Measurements from ENCODE around the gene SOBP. TPM values are rescaled to one million over a fixed set of nuclear protein-coding genes. Genes with fewer than 3 reads are reported as not detected.

The SOBP gene
- total RNA-seq, 1 donor from 2014 or later, result 24.0 TPM

DNA sequence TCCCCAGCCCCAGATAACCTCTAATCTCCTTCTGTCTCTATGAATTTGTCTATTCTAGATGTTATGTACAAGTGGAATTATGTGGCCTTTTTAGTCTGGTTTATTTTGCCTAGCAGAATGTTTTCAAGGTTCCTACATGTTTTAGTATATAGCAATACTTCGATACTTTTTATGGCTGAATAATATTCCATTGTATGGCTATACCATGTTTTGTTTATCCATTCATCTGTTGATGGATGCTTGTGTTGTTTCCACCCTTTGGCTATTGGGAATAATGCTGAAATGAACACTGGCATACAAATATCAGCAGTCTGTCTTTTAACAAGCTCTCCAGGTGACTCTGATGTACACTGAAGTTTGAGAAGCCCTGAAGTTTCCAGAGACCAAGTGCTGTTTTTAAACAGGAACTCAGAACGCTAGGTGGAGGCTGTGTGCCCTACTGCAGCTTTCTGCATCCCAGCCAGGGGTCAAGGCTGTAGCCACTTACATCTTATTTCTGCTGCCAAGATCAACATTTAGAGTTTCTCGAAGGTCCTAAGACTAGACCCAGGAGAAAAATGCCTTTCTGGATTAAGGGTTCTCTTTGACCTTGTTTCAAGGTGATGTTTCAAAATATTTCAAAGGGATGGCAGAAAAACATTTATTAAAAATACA is 123.0 kb downstream of the SOBP start:
- Mint-ChIP-seq H3K36me3 (ENCODE audit: low read depth) (peaks cover 2% of the 10 kb centered on the region), H3K4me3 (peak overlapping the region; percentile 50), H3K27ac (ENCODE audit: unreplicated experiment) (peak overlapping the region; percentile 71), H3K27me3 (ENCODE audit: low read depth) (no peaks in the 10 kb centered on the region), H3K4me1 (peaks cover 86% of the 10 kb centered on the region), H3K9me3 (no peaks in the 10 kb centered on the region)
- no peak for DNase-seq (ENCODE audit: low read depth, low spot score)
- TF ChIP-seq, protein P1, sequence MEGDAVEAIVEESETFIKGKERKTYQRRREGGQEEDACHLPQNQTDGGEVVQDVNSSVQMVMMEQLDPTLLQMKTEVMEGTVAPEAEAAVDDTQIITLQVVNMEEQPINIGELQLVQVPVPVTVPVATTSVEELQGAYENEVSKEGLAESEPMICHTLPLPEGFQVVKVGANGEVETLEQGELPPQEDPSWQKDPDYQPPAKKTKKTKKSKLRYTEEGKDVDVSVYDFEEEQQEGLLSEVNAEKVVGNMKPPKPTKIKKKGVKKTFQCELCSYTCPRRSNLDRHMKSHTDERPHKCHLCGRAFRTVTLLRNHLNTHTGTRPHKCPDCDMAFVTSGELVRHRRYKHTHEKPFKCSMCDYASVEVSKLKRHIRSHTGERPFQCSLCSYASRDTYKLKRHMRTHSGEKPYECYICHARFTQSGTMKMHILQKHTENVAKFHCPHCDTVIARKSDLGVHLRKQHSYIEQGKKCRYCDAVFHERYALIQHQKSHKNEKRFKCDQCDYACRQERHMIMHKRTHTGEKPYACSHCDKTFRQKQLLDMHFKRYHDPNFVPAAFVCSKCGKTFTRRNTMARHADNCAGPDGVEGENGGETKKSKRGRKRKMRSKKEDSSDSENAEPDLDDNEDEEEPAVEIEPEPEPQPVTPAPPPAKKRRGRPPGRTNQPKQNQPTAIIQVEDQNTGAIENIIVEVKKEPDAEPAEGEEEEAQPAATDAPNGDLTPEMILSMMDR (conservative IDR thresholded peaks at IDR 0.05), result no peak

DNA sequence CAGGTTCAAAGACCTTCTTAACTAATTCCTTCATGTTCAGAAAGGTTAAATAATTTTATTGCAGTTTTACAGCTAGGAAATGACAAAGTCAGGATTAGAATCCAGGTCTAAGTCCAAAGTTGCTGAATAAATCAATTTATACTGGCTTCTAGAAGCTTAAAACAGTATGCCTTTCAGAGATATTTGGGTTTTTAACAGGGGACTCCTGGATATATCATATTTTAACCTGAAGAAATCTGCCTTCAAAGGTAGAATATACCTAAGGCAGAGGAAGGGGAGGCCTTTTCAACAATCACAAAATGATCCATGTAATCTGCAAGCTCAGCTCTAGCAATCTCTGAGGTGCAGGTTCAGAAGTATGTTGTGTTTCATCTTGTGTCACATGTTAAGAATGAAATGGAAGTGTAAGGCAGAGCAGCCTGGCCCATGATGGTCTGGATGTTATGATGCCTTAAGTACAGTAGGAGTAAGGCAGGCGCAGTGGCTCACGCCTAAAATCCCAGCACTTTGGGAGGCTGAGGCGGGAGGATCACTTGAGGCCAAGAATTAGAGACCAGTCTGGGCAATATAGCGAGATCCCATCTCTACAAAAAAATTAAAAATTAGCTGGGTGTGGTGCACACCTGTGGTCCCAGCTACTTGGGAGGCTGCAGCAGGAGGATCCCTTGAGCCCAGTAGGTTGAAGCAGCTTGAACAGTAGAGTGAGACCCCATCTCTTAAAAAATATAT is 123.9 kb downstream of the SOBP start:
- Mint-ChIP-seq H3K9me3 (no peaks in the 10 kb centered on the region), H3K27me3 (ENCODE audit: low read depth) (no peaks in the 10 kb centered on the region), H3K27ac (ENCODE audit: unreplicated experiment) (no peak overlapping the region), H3K4me3 (no peak overlapping the region), H3K36me3 (ENCODE audit: low read depth) (no peaks in the 10 kb centered on the region), H3K4me1 (peaks cover 85% of the 10 kb centered on the region)
- no peak for DNase-seq (ENCODE audit: low read depth, low spot score)
- TF ChIP-seq, protein P1 (conservative IDR thresholded peaks at IDR 0.05), result no peak

DNA sequence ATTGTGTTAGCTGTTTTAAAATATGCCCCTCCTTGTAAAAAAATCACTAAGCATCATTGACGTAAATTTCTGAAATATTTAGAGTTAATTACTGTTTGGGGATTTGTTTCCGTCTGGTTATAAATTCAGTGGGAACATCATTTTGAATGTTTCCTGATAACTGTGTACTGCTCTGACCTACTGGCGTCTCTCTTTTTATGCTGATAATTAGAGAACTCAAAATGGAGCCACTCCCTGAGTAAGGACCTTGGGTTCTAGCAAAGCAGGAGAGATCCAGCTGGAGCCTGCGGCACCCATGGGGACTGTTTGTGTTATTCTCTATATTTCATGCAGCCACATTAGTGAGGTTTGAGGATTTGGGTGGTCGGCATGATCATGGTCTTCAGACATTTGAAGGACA is 124.9 kb downstream of the SOBP start:
- Mint-ChIP-seq H3K27me3 (ENCODE audit: low read depth) (no peaks in the 10 kb centered on the region), H3K9me3 (no peaks in the 10 kb centered on the region), H3K4me3 (peak overlapping the region; percentile 61), H3K27ac (ENCODE audit: unreplicated experiment) (peak overlapping the region; percentile 31), H3K4me1 (peaks cover 76% of the 10 kb centered on the region), H3K36me3 (ENCODE audit: low read depth) (no peaks in the 10 kb centered on the region)
- no peak for DNase-seq (ENCODE audit: low read depth, low spot score)
- TF ChIP-seq, protein P1 (conservative IDR thresholded peaks at IDR 0.05), result no peak

DNA sequence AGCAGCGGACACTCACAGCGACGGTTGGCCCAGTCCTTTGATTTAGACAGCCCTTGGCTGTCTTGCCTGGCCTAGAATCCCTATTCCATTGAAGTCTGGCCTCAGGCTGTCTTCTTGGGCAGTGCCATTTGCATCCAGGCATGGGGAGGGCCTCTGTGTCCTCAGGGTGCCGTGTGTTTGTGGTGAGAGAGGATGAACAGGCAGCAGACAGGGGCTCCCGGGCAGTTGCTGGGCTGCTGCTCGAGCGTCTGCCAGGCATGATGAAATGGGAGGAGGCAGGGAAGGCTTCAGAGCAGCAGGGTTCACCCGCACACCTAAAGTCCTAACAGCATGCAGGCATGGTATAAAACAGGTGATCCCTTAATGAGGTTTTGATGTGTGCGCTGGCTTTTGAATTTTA is 126.9 kb downstream of the SOBP start:
- Mint-ChIP-seq H3K4me3 (peak overlapping the region; percentile 56), H3K4me1 (peaks cover 74% of the 10 kb centered on the region), H3K27ac (ENCODE audit: unreplicated experiment) (peak overlapping the region; percentile 94)

DNA sequence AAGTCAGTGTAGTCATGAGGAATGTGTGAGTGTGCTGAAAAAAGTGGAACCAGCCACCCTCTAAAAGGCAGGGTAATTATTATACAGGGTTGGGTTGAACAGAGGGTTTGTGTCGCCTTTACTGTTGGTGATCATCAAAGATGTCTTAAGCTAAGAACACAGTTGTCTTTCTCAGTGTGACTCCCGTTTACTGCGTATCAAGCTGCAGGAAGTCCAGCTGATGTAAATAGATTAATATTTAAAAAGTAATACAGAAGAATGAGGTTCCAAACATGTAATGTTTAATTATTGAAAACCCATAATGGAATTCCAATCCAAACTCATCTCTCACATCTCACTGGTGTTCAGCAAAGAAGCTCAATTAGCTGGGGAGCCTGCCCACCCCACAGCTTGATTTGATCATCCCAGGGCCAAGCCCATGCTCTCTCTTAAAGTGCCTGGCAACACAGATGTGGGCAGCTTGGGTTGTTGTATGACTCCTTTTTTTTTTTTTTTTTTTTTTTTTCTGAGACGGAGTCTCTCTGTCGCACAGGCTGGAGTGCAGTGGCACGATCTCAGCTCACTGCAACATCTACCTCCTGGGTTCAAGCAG is 127.5 kb downstream of the SOBP start:
- Mint-ChIP-seq H3K36me3 (ENCODE audit: low read depth) (no peaks in the 10 kb centered on the region), H3K27ac (ENCODE audit: unreplicated experiment) (no peak overlapping the region), H3K4me3 (peak overlapping the region; percentile 56), H3K4me1 (peaks cover 72% of the 10 kb centered on the region), H3K9me3 (no peaks in the 10 kb centered on the region), H3K27me3 (ENCODE audit: low read depth) (no peaks in the 10 kb centered on the region)
- DNase-seq (ENCODE audit: low read depth, low spot score), result no peak
- TF ChIP-seq, protein P1 (conservative IDR thresholded peaks at IDR 0.05), result no peak

More for the DNA sequence above, 126.9 kb downstream of the SOBP start:
- no peak for DNase-seq (ENCODE audit: low read depth, low spot score)
- no peaks in the 10 kb centered on the region for H3K27me3 Mint-ChIP-seq (ENCODE audit: low read depth)
- no peaks in the 10 kb centered on the region for H3K36me3 Mint-ChIP-seq (ENCODE audit: low read depth)
- TF ChIP-seq, protein P1 (conservative IDR thresholded peaks at IDR 0.05), result no peak
- no peaks in the 10 kb centered on the region for H3K9me3 Mint-ChIP-seq
